ENCODE results near the gene VPS13D. TPM values are rescaled to one million over a fixed set of nuclear protein-coding genes. Genes with fewer than 3 reads are reported as not detected.

VPS13D gene
- total RNA-seq, 1 experiment from 2014 or later = 20.2 TPM

DNA sequence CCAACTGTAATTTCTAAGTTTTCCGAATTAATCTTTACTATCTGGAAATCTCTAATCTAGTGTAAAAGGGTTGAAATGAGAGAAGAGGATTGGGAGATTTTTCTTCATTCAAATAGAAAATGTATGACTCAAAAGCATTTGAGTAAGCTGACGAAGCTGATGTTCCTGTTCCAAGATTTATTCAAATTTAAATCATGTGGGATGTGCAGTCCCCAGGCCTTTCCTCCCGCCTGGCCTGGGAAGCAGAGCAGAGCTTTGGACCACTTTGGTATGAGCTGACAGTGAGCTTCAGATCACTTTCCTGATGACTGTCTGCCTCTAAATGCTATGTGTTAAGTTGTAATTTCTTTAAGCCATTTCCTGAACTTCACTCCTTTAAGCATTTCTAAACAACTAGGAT is 196.2 kb downstream of the VPS13D start:
- Histone ChIP-seq H3T11ph (ENCODE audit: low read length) (no peak overlapping the region), H3K9me3 (ENCODE audit: control insufficient read depth, low read depth, low read length) (no peaks in the 10 kb centered on the region), H3K27me3 (ENCODE audit: insufficient read depth, low read length) (no peaks in the 10 kb centered on the region), H2BK120ac (ENCODE audit: low read depth, low read length, poor library complexity, severe bottlenecking) (no peak overlapping the region), H3K56ac (ENCODE audit: insufficient read length, low read depth, low read length) (no peak overlapping the region), H2AFZ (ENCODE audit: low read length) (no peak overlapping the region), H3K4me1 (ENCODE audit: insufficient read depth, low read length) (no peaks in the 10 kb centered on the region), H3K79me2 (ENCODE audit: insufficient read depth, low read length) (no peaks in the 10 kb centered on the region), H3K4me2 (ENCODE audit: insufficient read depth, insufficient read length, low read length) (no peak overlapping the region), H2AK5ac (ENCODE audit: insufficient read length, low read length) (no peak overlapping the region), H3K27ac (ENCODE audit: insufficient read length, low read depth, low read length) (no peak overlapping the region), H2BK5ac (ENCODE audit: insufficient read length, low read length) (no peak overlapping the region), H3K79me1 (ENCODE audit: insufficient read depth, low read depth, low read length, poor library complexity, severe bottlenecking) (no peaks in the 10 kb centered on the region), H3K4ac (ENCODE audit: low read depth, low read length) (no peak overlapping the region), H4K5ac (ENCODE audit: insufficient read length, low read depth, low read length) (no peak overlapping the region), H4K91ac (ENCODE audit: insufficient read length, low read depth, low read length) (no peak overlapping the region), H2BK20ac (ENCODE audit: low read depth, low read length, poor library complexity, severe bottlenecking) (no peak overlapping the region), H3K23ac (ENCODE audit: insufficient read length, low read depth, low read length) (no peak overlapping the region), H4K20me1 (ENCODE audit: control insufficient read depth, insufficient read depth, insufficient read length) (no peaks in the 10 kb centered on the region), H3K9ac (ENCODE audit: extremely low read depth, insufficient read length, low read length) (no peak overlapping the region), H3K23me2 (ENCODE audit: insufficient read length, low read depth, low read length, poor library complexity, severe bottlenecking) (no peaks in the 10 kb centered on the region), H2BK15ac (ENCODE audit: low read depth, low read length) (no peak overlapping the region), H3K18ac (ENCODE audit: insufficient read length, low read depth, low read length) (no peak overlapping the region), H4K8ac (replicated peaks; ENCODE audit: insufficient read length, low read depth, low read length) (no peak overlapping the region), H3K14ac (ENCODE audit: insufficient read depth, low read length) (no peak overlapping the region), H2BK12ac (ENCODE audit: insufficient read length, low read depth, low read length) (no peak overlapping the region)
- peaks cover 11% of the 10 kb centered on the region in 2 experiments for H3K4me1 Mint-ChIP-seq
- no peaks in the 10 kb centered on the region for H3K36me3 Mint-ChIP-seq (ENCODE audit: insufficient read depth in 1 of 3, low read depth in 3 of 3)
- H3K4me3 Mint-ChIP-seq = no peak overlapping the region
- H3K27me3 Mint-ChIP-seq (ENCODE audit: low read depth) = no peaks in the 10 kb centered on the region
- WGBS (ENCODE audit: extremely low coverage, insufficient read length, low lambda C conversion rate) = no CpG with 5 or more reads among the region's 3 CpGs
- H3K9me3 Mint-ChIP-seq = no peaks in the 10 kb centered on the region
- DNase-seq = no peak
- no peak for TF ChIP-seq CTCF (conservative IDR thresholded peaks at IDR 0.05)
- H3K27ac Mint-ChIP-seq = no peak overlapping the region; a peak in 1 of 7 replicates

All from H9 (cell line).